IMR-90 (cell line): ENCODE data around the gene LYRM4. TPM values are rescaled to one million over a fixed set of nuclear protein-coding genes. Genes with fewer than 3 reads are reported as not detected.

ENCODE experiments used
- ATAC-seq: fragments of 200-7000 bp; cut with Tn5 transposase; 2 replicates; pipeline ENCODE4 v1.9.1; 2020; ENCODE audit warnings: low read depth, mild to moderate bottlenecking, moderate library complexity
- BruUV-seq: library from RNA; stranded (reverse); fragments of 400-500 nt; replicated peaks from 2 replicates; lab custom pipeline; 2021; lab: Mats Ljungman, UMichigan
- CTCF ChIA-PET: fragments of 300-600 bp; formaldehyde crosslinking; extraction: SDS; loops from one replicate; lab custom pipeline; 2021; ENCODE audit warnings: antibody characterized with exemption; lab: Yijun Ruan, JAX
- POLR2A ChIA-PET: fragments of 300-600 bp; sonication (Branson Sonifier 250); formaldehyde crosslinking; loops from one replicate; lab custom pipeline; 2022; ENCODE audit warnings: antibody characterized with exemption; ENCODE audit not compliant: unreplicated experiment; lab: Charles Lee
- DNase-seq: peaks from one replicate; pipeline ENCODE4 v3.0.0; 2013
- H2AFZ ChIP-seq: replicated peaks from 2 replicates; pipeline ENCODE3; 2013; ENCODE audit warnings: low read length, mild to moderate bottlenecking; ENCODE audit not compliant: poor library complexity
- H2AK5ac ChIP-seq: 2 replicates; pipeline ENCODE4 v1.6.1; 2013; ENCODE audit warnings: low read depth, low read length, inconsistent platforms
- H2AK9ac ChIP-seq: replicated peaks from 2 replicates; pipeline ENCODE3; 2013; ENCODE audit warnings: mild to moderate bottlenecking, low read depth, low read length, moderate library complexity; ENCODE audit not compliant: poor library complexity
- H2BK120ac ChIP-seq: 2 replicates; pipeline ENCODE4 v1.6.1; 2013; ENCODE audit warnings: low read depth, low read length, inconsistent platforms
- H2BK15ac ChIP-seq: 3 replicates; pipeline ENCODE4 v1.6.1; 2013; ENCODE audit warnings: low read depth, low read length, inconsistent platforms
- H2BK20ac ChIP-seq: 2 replicates; pipeline ENCODE4 v1.6.1; 2013; ENCODE audit warnings: low read depth, mild to moderate bottlenecking, inconsistent platforms, low read length, moderate library complexity
- H2BK5ac ChIP-seq: 2 replicates; pipeline ENCODE4 v1.6.1; 2013; ENCODE audit warnings: mild to moderate bottlenecking, low read depth, low read length, inconsistent platforms; ENCODE audit not compliant: poor library complexity, severe bottlenecking
- H3K14ac ChIP-seq: replicated peaks from 2 replicates; pipeline ENCODE4 v1.6.1; 2013; ENCODE audit warnings: low read depth, low read length, inconsistent platforms
- H3K18ac ChIP-seq: 2 replicates; pipeline ENCODE4 v1.6.1; 2013; ENCODE audit warnings: low read depth, low read length, control low read depth
- H3K23ac ChIP-seq: 2 replicates; pipeline ENCODE4 v1.6.1; 2013; ENCODE audit warnings: low read depth, low read length, inconsistent platforms
- H3K27ac ChIP-seq: 2 replicates; pipeline ENCODE4 v1.5.1; 2013; ENCODE audit warnings: mild to moderate bottlenecking, control low read depth, low read length; ENCODE audit not compliant: insufficient read depth
- H3K27me3 ChIP-seq: 2 replicates; pipeline ENCODE4 v1.6.1; 2013; ENCODE audit warnings: low read length; ENCODE audit not compliant: control insufficient read depth, insufficient read depth
- H3K36me3 ChIP-seq: 2 replicates; pipeline ENCODE4 v1.6.1; 2013; ENCODE audit warnings: low read length, mixed read lengths; ENCODE audit not compliant: control insufficient read depth, insufficient read depth
- H3K4ac ChIP-seq: 2 replicates; pipeline ENCODE4 v1.6.1; 2013; ENCODE audit warnings: low read depth, low read length, inconsistent platforms
- H3K4me1 ChIP-seq: 2 replicates; pipeline ENCODE4 v1.6.1; 2013; ENCODE audit warnings: low read length, mixed read lengths; ENCODE audit not compliant: control insufficient read depth, insufficient read depth
- H3K4me2 ChIP-seq: 2 replicates; pipeline ENCODE4 v1.6.1; 2013; ENCODE audit warnings: low read depth, mild to moderate bottlenecking, control low read depth, low read length, moderate library complexity
- H3K4me3 ChIP-seq: 2 replicates; pipeline ENCODE4 v1.5.1; 2013; ENCODE audit warnings: low read depth, mild to moderate bottlenecking, control low read depth, low read length, moderate library complexity; ENCODE audit not compliant: insufficient read depth
- H3K56ac ChIP-seq: 2 replicates; pipeline ENCODE4 v1.6.1; 2013; ENCODE audit warnings: low read length, inconsistent platforms; ENCODE audit not compliant: insufficient read depth; ENCODE audit errors: extremely low read depth
- H3K79me1 ChIP-seq, 2 experiments: 2 replicates each; pipeline ENCODE4 v1.6.1; 2013; ENCODE audit warnings: low read length in 2 of 2, inconsistent platforms in 1 of 2, low read depth in 1 of 2
- H3K9ac ChIP-seq: 2 replicates; pipeline ENCODE4 v1.6.1; 2013; ENCODE audit warnings: low read depth, low read length, control low read depth
- H3K9me1 ChIP-seq: 2 replicates; pipeline ENCODE4 v1.6.1; 2013; ENCODE audit warnings: low read length, inconsistent platforms; ENCODE audit not compliant: insufficient read depth
- H3K9me3 ChIP-seq: 2 replicates; pipeline ENCODE4 v1.6.1; 2013; ENCODE audit warnings: low read length; ENCODE audit not compliant: control insufficient read depth, insufficient read depth
- H4K20me1 ChIP-seq: 2 replicates; pipeline ENCODE4 v1.6.1; 2013; ENCODE audit warnings: low read length, inconsistent platforms; ENCODE audit not compliant: insufficient read depth
- H4K5ac ChIP-seq: 2 replicates; pipeline ENCODE4 v1.6.1; 2013; ENCODE audit warnings: mild to moderate bottlenecking, low read depth, low read length, control low read depth
- H4K8ac ChIP-seq, 2 experiments: 2 replicates each; pipeline ENCODE4 v1.6.1; 2013; ENCODE audit warnings: low read depth in 2 of 2, low read length in 2 of 2, control low read depth in 1 of 2, inconsistent platforms in 1 of 2
- H4K91ac ChIP-seq: 2 replicates; pipeline ENCODE4 v1.6.1; 2013; ENCODE audit warnings: low read depth, low read length, inconsistent platforms; ENCODE audit not compliant: insufficient read depth
- CEBPB ChIP-seq: IDR thresholded peaks from 2 replicates; pipeline ENCODE4 v1.6.1; 2012; ENCODE audit warnings: low read depth, low read length, improper control_type of control experiment
- NFE2L2 ChIP-seq: fragments of 150-350 bp; IDR thresholded peaks from 2 replicates; pipeline ENCODE4 v1.6.1; 2016; ENCODE audit warnings: low read depth, mild to moderate bottlenecking, low read length
- RAD21 ChIP-seq: IDR thresholded peaks from 2 replicates; pipeline ENCODE4 v1.6.1; 2012; ENCODE audit warnings: low read length, improper control_type of control experiment
- RCOR1 ChIP-seq: IDR thresholded peaks from 2 replicates; pipeline ENCODE4 v1.6.1; 2012; ENCODE audit warnings: mild to moderate bottlenecking, low read length, improper control_type of control experiment; ENCODE audit not compliant: insufficient replicate concordance
- SMC3 ChIP-seq: fragments of 150-350 bp; IDR thresholded peaks from 2 replicates; pipeline ENCODE4 v1.6.1; 2016; ENCODE audit warnings: low read depth, mild to moderate bottlenecking, antibody characterized with exemption, low read length, moderate library complexity
- USF2 ChIP-seq: fragments of 150-350 bp; IDR thresholded peaks from 2 replicates; pipeline ENCODE4 v1.6.1; 2017; ENCODE audit warnings: mild to moderate bottlenecking, antibody characterized with exemption, low read length, low read depth
- WGBS, 2 experiments: methylation state at CpG; one replicate each; pipeline versions ENCODE4 v1.1.5 to v1.1.7; 2013; ENCODE audit warnings: missing lambda C conversion rate in 2 of 2; ENCODE audit not compliant: insufficient read length in 1 of 2; ENCODE audit errors: extremely low coverage in 2 of 2; 5-methylcytosine and 5-hydroxymethylcytosine counted together
- dilution Hi-C: fragments of 300-500 bp; cut with HindIII; formaldehyde crosslinking; loops from one replicate; pipeline ENCODE4 v1.14.3; 2018; ENCODE audit warnings: low sequenced_read_pairs; ENCODE audit not compliant: unreplicated experiment
- in situ Hi-C: fragments of 300-500 bp; cut with MboI; formaldehyde crosslinking; loops from 3 replicates; pipeline ENCODE4 v1.14.3; 2019; ENCODE audit warnings: low sequenced_read_pairs, inconsistent platforms, mixed read lengths
- intact Hi-C: fragments of 100-400 bp; cut with micrococcal nuclease; formaldehyde crosslinking; loops from 2 replicates; pipeline ENCODE4 v1.10.0; 2022
- polyA plus RNA-seq, 3 experiments: library from polyadenylated mRNA; depleted of rRNA; stranded (reverse); fragments of >200 nt; gene quantifications; 2 replicates each; pipeline ENCODE4 v1.2.3, GENCODE V29; 2012; ENCODE audit warnings: low replicate concordance in 1 of 3
- total RNA-seq: library from RNA; depleted of rRNA; stranded (reverse); fragments of >200 nt; gene quantifications from 2 replicates; pipeline ENCODE4 v1.2.3, GENCODE V29; 2012

The LYRM4 gene
- total and polyA plus RNA-seq, 2 of the 4 experiments (the other 2 are of a cell fraction) = 11.5 to 26.6 TPM

- Histone ChIP-seq H2AK5ac (no peak overlapping the region), H4K20me1 (no peaks in the 10 kb centered on the region), H3K4me1 (no peaks in the 10 kb centered on the region), H4K5ac (no peak overlapping the region), H4K91ac (no peak overlapping the region), H4K8ac (no peak overlapping the region), H3K4ac (no peak overlapping the region), H2BK5ac (no peak overlapping the region), H3K27ac (no peak overlapping the region), H3K18ac (no peak overlapping the region), H2BK120ac (no peak overlapping the region), H2BK15ac (no peak overlapping the region), H3K23ac (no peak overlapping the region), H3K56ac (no peak overlapping the region), H3K36me3 (no peaks in the 10 kb centered on the region), H3K9ac (no peak overlapping the region), H3K27me3 (no peaks in the 10 kb centered on the region; the same call in 1 of the 2 replicates), H3K9me1 (no peaks in the 10 kb centered on the region), H2AK9ac (no peak overlapping the region), H3K4me3 (no peak overlapping the region), H2AFZ (no peak overlapping the region), H3K9me3 (peaks cover 4% of the 10 kb centered on the region), H3K79me1 (no peaks in the 10 kb centered on the region), H3K14ac (no peak overlapping the region), H2BK20ac (no peak overlapping the region), H3K4me2 (no peak overlapping the region)
- ATAC-seq (no peak), DNase-seq (no peak)
- in situ Hi-C loops (no loop called here), intact Hi-C loops (no loop called here), dilution Hi-C loops (no loop called here)
- CTCF ChIA-PET = no interaction called here
- WGBS, 2 experiments = no CpG with 5 or more reads among the region's 2 CpGs
- no peak for TF ChIP-seq RCOR1
- no peak for TF ChIP-seq USF2
- no peak for TF ChIP-seq RAD21
- no peak for TF ChIP-seq SMC3
- TF ChIP-seq CEBPB = no peak
- TF ChIP-seq NFE2L2 = no peak
- POLR2A ChIA-PET = no interaction called here
- BruUV-seq = no TSS peak
These were observed 189.5 kb downstream of the LYRM4 start for GRCh38 chr6:5071216-5071615.
